HCT116 (cell line): ENCODE data around the gene RUVBL1. TPM values are rescaled to one million over a fixed set of nuclear protein-coding genes. Genes with fewer than 3 reads are reported as not detected.

ENCODE experiments used
- ATAC-seq: fragments of 200-7000 bp; cut with Tn5 transposase; 2 replicates; pipeline ENCODE4 v1.9.1; 2020; ENCODE audit warnings: mild to moderate bottlenecking, moderate library complexity
- BruUV-seq: library from RNA; stranded (reverse); fragments of 400-500 nt; replicated peaks from 2 replicates; lab custom pipeline; 2021; lab: Mats Ljungman, UMichigan
- CTCF ChIA-PET: fragments of 300-600 bp; sonication (Branson Sonifier 250); formaldehyde crosslinking; loops from one replicate; lab custom pipeline; 2021; ENCODE audit warnings: antibody characterized with exemption; lab: Charles Lee
- POLR2A ChIA-PET: fragments of 300-600, 350-600 bp; sonication (Branson Sonifier 250); formaldehyde crosslinking; loops from one replicate; lab custom pipeline; 2021; ENCODE audit warnings: antibody characterized with exemption; lab: Charles Lee
- RAD21 ChIA-PET, 2 experiments: fragments of 300-600 bp; sonication (Branson Sonifier 250); formaldehyde crosslinking; loops; one replicate each; lab custom pipeline; 2023; ENCODE audit warnings: low total read pairs in 2 of 2; ENCODE audit not compliant: uncharacterized antibody in 2 of 2, unreplicated experiment in 2 of 2, low non-redundant PET in 1 of 2; lab: Charles Lee
- DNase-seq: peaks from one replicate; pipeline ENCODE4 v3.0.0-alpha.2; 2010; ENCODE audit warnings: low read depth, low spot score
- H2AFZ ChIP-seq: fragments of 200-600 bp; shearing (Covaris generic), sonication (generic); 2 replicates; pipeline ENCODE4 v1.6.1; 2017; ENCODE audit warnings: low read depth, mixed run types, mixed read lengths, antibody characterized with exemption, low read length; ENCODE audit not compliant: poor library complexity, severe bottlenecking
- H3K27ac ChIP-seq: 2 replicates; pipeline ENCODE4 v1.5.1; 2012; ENCODE audit warnings: low read depth, low read length
- H3K27me3 ChIP-seq: fragments of 200-600 bp; sonication (generic); 2 replicates; pipeline ENCODE4 v1.6.1; 2016; ENCODE audit warnings: mixed run types, low read length, mixed read lengths; ENCODE audit not compliant: insufficient read depth
- H3K36me3 ChIP-seq, 2 experiments: fragments of 200-500 bp in 1 of 2; fragments of 200-600 bp in 1 of 2; sonication (Bioruptor generic) in 1 of 2; sonication (generic) in 1 of 2; 2 replicates each; pipeline versions ENCODE4 v1.5.1 to v1.6.1; 2014 to 2016; ENCODE audit warnings: low read length in 2 of 2, inconsistent platforms in 1 of 2, mixed read lengths in 1 of 2, mixed run types in 1 of 2; ENCODE audit not compliant: insufficient read depth in 2 of 2, control insufficient read depth in 1 of 2
- H3K4me1 ChIP-seq, 2 experiments: fragments of 200-600 bp in 1 of 2; sonication (generic) in 1 of 2; 2 replicates each; pipeline versions ENCODE4 v1.5.1 to v1.6.1; 2012 to 2017; ENCODE audit warnings: low read length in 2 of 2, inconsistent platforms in 1 of 2, mild to moderate bottlenecking in 1 of 2, mixed read lengths in 1 of 2, mixed run types in 1 of 2, moderate library complexity in 1 of 2; ENCODE audit not compliant: insufficient read depth in 2 of 2, control insufficient read depth in 1 of 2
- H3K4me2 ChIP-seq: fragments of 200-600 bp; sonication (generic); 2 replicates; pipeline ENCODE4 v1.6.1; 2017; ENCODE audit warnings: mixed run types, low read length, mixed read lengths
- H3K4me3 ChIP-seq, 2 experiments: fragments of 200-600 bp in 1 of 2; sonication (generic) in 1 of 2; replicated peaks in 1 of 2; 2 replicates each; pipeline ENCODE4 v1.5.1; 2011 to 2016; ENCODE audit warnings: low read length in 2 of 2, control low read depth in 1 of 2, low read depth in 1 of 2, mild to moderate bottlenecking in 1 of 2, mixed read lengths in 1 of 2, mixed run types in 1 of 2
- H3K79me2 ChIP-seq: fragments of 200-600 bp; sonication (generic); 2 replicates; pipeline ENCODE4 v1.6.1; 2017; ENCODE audit warnings: mild to moderate bottlenecking, mixed run types, low read length, moderate library complexity, mixed read lengths; ENCODE audit not compliant: insufficient read depth
- H3K9ac ChIP-seq: fragments of 200-600 bp; sonication (generic); 2 replicates; pipeline ENCODE4 v1.6.1; 2016; ENCODE audit warnings: low read length, mixed read lengths
- H3K9me2 ChIP-seq: fragments of 200-600 bp; sonication (generic), shearing (Covaris generic); 2 replicates; pipeline ENCODE4 v1.6.1; 2017; ENCODE audit warnings: mixed run types, mild to moderate bottlenecking, moderate library complexity; ENCODE audit not compliant: insufficient read depth
- H3K9me3 ChIP-seq, 2 experiments: fragments of 200-500 bp in 1 of 2; fragments of 200-600 bp in 1 of 2; sonication (Bioruptor generic) in 1 of 2; sonication (generic) in 1 of 2; 2 replicates each; pipeline ENCODE4 v1.6.1; 2014 to 2017; ENCODE audit warnings: low read length in 2 of 2, mixed read lengths in 2 of 2, inconsistent platforms in 1 of 2, low read depth in 1 of 2, mild to moderate bottlenecking in 1 of 2, mixed run types in 1 of 2, moderate library complexity in 1 of 2; ENCODE audit not compliant: control insufficient read depth in 1 of 2, insufficient read depth in 1 of 2
- H4K20me1 ChIP-seq: fragments of 200-600 bp; sonication (generic), shearing (Covaris generic); 2 replicates; pipeline ENCODE4 v1.6.1; 2017; ENCODE audit warnings: mixed run types, mild to moderate bottlenecking, moderate library complexity; ENCODE audit not compliant: insufficient read depth
- CBX3 ChIP-seq: IDR thresholded peaks from 2 replicates; pipeline ENCODE4 v1.6.1; 2012; ENCODE audit warnings: low read depth
- CTCF ChIP-seq, 3 experiments: fragments of 200-600 bp in 1 of 3; sonication (generic) in 1 of 3; IDR thresholded peaks in 2 of 3; conservative IDR thresholded peaks in 1 of 3; 2 replicates each; pipeline ENCODE4 v1.5.1; 2012 to 2017; ENCODE audit warnings: low read depth in 2 of 3, low read length in 2 of 3, antibody characterized with exemption in 1 of 3, borderline replicate concordance in 1 of 3, control low read depth in 1 of 3, mild to moderate bottlenecking in 1 of 3, mixed read lengths in 1 of 3, mixed run types in 1 of 3, moderate library complexity in 1 of 3; ENCODE audit not compliant: insufficient read depth in 1 of 3
- ELF1 ChIP-seq: IDR thresholded peaks from 2 replicates; pipeline ENCODE4 v1.6.1; 2012; ENCODE audit warnings: low read depth, borderline replicate concordance
- EZH2 ChIP-seq: fragments of 200-600 bp; sonication (generic); IDR thresholded peaks from 2 replicates; pipeline ENCODE4 v1.6.1; 2017; ENCODE audit warnings: antibody characterized with exemption, mixed run types
- EZH2phosphoT487 ChIP-seq: fragments of 200-600 bp; IDR thresholded peaks from 2 replicates; pipeline ENCODE4 v1.6.1; 2018; ENCODE audit warnings: antibody characterized with exemption, borderline replicate concordance
- POLR2A ChIP-seq: IDR thresholded peaks from 2 replicates; pipeline ENCODE4 v1.7.0; 2011; ENCODE audit warnings: borderline replicate concordance; ENCODE audit not compliant: insufficient read depth, insufficient read length; ENCODE audit errors: extremely low read depth
- SP1 ChIP-seq: IDR thresholded peaks from 2 replicates; pipeline ENCODE4 v1.6.1; 2012; ENCODE audit warnings: low read depth
- SRF ChIP-seq: IDR thresholded peaks from 2 replicates; pipeline ENCODE4 v1.6.1; 2012; ENCODE audit warnings: low read depth
- ZNF274 ChIP-seq: fragments of 200-500 bp; sonication (Bioruptor generic); IDR thresholded peaks from 2 replicates; pipeline ENCODE4 v1.6.1; 2014; ENCODE audit warnings: mild to moderate bottlenecking, low read depth, low read length, inconsistent platforms
- intact Hi-C: fragments of 100-400 bp; cut with micrococcal nuclease; formaldehyde crosslinking; loops from 2 replicates; pipeline ENCODE4 v1.10.0; 2022
- total RNA-seq: library from RNA; stranded (reverse); gene quantifications from one replicate; pipeline ENCODE4 v1.2.1, GENCODE V29; 2021; ENCODE audit not compliant: unreplicated experiment

RUVBL1 gene
- total RNA-seq, 1 experiment from 2014 or later: 129 TPM

- Histone ChIP-seq H3K9ac (no peak overlapping the region), H3K27ac (no peak overlapping the region), H3K4me3 (no peak overlapping the region), H3K9me3 (no peaks in the 10 kb centered on the region), H3K79me2 (peaks cover 4% of the 10 kb centered on the region), H3K9me2 (0 out of 2 replicates have a peak, but pooled peaks cover 3% of the 10 kb centered on the region), H4K20me1 (no peaks in the 10 kb centered on the region), H3K27me3 (no peaks in the 10 kb centered on the region), H3K4me1 (peaks cover 0 to 8% of the 10 kb centered on the region in 2 experiments; a peak in 2 of 4 replicates), H3K36me3 (no peaks in the 10 kb centered on the region), H3K4me2 (no peak overlapping the region), H2AFZ (no peak overlapping the region)
- DNase-seq (no peak), ATAC-seq (no peak)
- BruUV-seq: no TSS peak
- ChIA-PET RAD21 (no interaction called here), POLR2A (no interaction called here), CTCF (no interaction called here)
- TF ChIP-seq SP1 (no peak), ZNF274 (no peak), POLR2A (no peak), ELF1 (no peak), CTCF (IDR thresholded peaks at IDR 0.05 in 2 of 3, conservative IDR thresholded peaks at IDR 0.05 in 1 of 3; ENCODE audit: borderline replicate concordance in 1 of 3, insufficient read depth in 1 of 3, low read depth in 2 of 3, low read length in 2 of 3) (no peak), EZH2phosphoT487 (no peak), CBX3 (no peak)
- intact Hi-C loops: no loop called here
These were observed 4.6 kb upstream of the RUVBL1 start for GRCh38 chr3:128128251-128128650.

DNA sequence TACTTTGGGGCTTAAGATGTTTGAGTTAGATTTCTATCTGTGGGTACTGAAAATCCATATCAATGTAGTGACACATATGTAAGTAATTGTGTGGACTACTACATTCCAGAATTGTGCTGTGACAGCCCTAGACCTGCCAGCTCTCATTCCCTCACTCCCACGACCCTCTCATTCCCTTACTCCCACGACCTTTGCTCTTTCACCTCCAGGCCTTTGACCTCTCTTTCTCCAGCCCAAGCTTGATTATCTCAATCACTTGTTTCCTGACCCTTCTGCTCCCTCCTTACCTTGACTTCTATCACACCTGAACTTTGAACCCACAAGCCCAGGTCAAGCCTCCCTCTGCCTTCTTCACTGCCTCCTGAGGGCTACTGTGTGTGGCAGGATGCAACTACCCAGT is 3.6 kb upstream of the RUVBL1 start:
- Histone ChIP-seq H4K20me1 (no peaks in the 10 kb centered on the region), H2AFZ (no peak overlapping the region), H3K27me3 (no peaks in the 10 kb centered on the region), H3K4me1 (peaks cover 0 to 13% of the 10 kb centered on the region in 2 experiments; a peak in 2 of 4 replicates), H3K79me2 (peaks cover 14% of the 10 kb centered on the region), H3K4me2 (no peak overlapping the region), H3K27ac (no peak overlapping the region), H3K9me3 (no peaks in the 10 kb centered on the region), H3K4me3 (no peak overlapping the region), H3K9ac (no peak overlapping the region), H3K9me2 (0 out of 2 replicates have a peak, but pooled peaks cover 3% of the 10 kb centered on the region), H3K36me3 (no peaks in the 10 kb centered on the region)
- DNase-seq (no peak), ATAC-seq (no peak)
- CTCF ChIA-PET: no interaction called here
- intact Hi-C loops: no loop called here
- RAD21 ChIA-PET: no interaction called here
- POLR2A ChIA-PET: no interaction called here
- BruUV-seq: no TSS peak
- TF ChIP-seq SRF (no peak), EZH2 (no peak)
